ENCODE results near the gene SLAMF7. TPM values are rescaled to one million over a fixed set of nuclear protein-coding genes. Genes with fewer than 3 reads are reported as not detected.
A peak's percentile ranks its signal among the peaks of the same experiment; 100 is the strongest.

The SLAMF7 gene
- total RNA-seq, 2 experiments from 2014 or later, result 124 to 137 TPM

DNA sequence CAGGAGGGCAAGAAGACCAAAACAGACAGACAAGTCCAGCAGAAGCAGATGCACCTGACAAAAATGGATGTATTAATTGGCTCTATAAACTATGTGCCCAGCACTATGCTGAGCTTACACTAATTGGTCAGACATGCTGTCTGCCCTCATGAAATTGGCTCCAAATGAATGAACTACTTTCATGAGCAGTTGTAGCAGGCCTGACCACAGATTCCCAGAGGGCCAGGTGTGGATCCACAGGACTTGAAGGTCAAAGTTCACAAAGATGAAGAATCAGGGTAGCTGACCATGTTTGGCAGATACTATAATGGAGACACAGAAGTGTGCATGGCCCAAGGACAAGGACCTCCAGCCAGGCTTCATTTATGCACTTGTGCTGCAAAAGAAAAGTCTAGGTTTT, 14.5 kb downstream of the SLAMF7 start:
- H3K9me3 Mint-ChIP-seq, result peaks cover 15% of the 10 kb centered on the region
- no peaks in the 10 kb centered on the region for H3K27me3 Mint-ChIP-seq
- DNase-seq (no peak), ATAC-seq (ENCODE audit: low read depth) (no peak)
- peaks cover 65% of the 10 kb centered on the region for H3K4me1 Mint-ChIP-seq
- peaks cover 62% of the 10 kb centered on the region for H3K36me3 Mint-ChIP-seq
- H3K4me3 Mint-ChIP-seq, result no peak overlapping the region
- no peak overlapping the region for H3K27ac Mint-ChIP-seq
- POLR2A ChIA-PET, result no interaction called here

DNA sequence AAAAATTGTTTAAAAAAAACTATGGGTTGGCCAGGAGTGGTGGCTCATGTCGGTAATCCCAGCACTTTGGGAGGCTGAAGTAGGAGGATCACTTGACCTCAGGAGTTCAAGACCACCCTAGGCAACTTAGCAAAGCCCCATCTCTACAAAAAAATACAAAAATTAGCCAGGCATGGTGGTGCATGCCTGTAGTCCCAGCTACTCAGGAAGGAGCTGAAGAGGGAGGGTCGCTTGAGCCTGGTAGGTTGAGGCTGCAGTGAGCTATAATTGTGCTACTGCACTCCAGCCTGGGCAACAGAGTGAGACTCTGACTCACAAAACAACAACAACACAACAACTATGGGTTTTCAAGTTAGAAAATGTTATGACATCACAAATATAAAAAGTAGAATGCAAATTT, 16.4 kb downstream of the SLAMF7 start:
- Mint-ChIP-seq H3K9me3 (peaks cover 18% of the 10 kb centered on the region), H3K36me3 (peaks cover 52% of the 10 kb centered on the region), H3K27me3 (no peaks in the 10 kb centered on the region), H3K4me3 (peak overlapping the region; percentile 60), H3K27ac (peak overlapping the region; percentile 95), H3K4me1 (peaks cover 53% of the 10 kb centered on the region)
- POLR2A ChIA-PET, result interaction anchor here (1.1 to 2.7 kb wide), 7 partner anchors 9 to 49 kb away, joined by 3 to 24 read pairs (median 5); partner anchors contain the start of gene SLAMF7
- DNase-seq (no peak), ATAC-seq (ENCODE audit: low read depth) (no peak)

DNA sequence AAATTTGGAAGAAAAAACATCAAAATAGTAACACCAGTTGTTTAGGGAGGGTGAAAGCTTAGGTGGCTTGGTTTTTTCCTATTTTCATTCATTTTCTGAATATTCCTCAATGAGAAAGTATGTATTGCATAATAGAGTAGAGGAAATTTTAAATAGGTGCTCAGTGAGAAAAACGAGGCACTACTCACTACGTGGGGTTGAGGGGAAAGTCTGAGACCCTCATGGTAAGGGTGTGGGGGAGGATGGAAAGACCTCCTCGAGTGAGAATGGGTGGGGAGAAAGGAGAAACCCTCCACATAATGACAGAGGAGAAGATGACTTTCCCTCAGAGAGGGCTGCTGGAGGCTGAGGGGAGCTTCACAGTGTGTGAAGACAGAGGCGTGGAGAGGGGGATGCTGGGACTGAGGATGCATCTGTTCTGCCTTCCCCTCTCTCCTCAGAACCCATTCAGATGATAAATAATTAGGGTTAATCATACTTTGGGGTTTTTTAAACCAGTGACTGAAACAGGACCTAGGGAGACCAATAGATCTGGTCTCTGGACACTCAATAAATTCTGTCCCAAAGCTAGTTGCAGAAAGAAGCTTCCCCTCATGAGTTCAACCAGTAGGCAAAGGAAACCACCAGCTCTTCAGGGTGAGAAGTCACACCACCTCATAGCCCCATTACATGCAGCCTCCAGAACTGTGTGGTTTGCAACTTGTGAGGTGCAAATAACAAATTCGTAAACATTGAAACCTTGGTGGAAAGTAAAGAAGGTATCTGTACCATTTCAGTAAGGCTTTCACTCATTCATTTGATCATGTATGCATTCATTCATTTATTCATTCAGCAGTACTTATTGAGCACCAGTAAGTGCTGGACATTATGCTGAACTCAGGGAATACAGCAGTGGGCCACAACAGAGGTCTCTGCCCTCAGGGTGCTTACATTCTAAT, 17.1 kb downstream of the SLAMF7 start:
- Mint-ChIP-seq H3K9me3 (peaks cover 16% of the 10 kb centered on the region), H3K27ac (peak overlapping the region; percentile 95), H3K36me3 (peaks cover 47% of the 10 kb centered on the region), H3K4me3 (peak overlapping the region; percentile 60), H3K27me3 (no peaks in the 10 kb centered on the region), H3K4me1 (peaks cover 47% of the 10 kb centered on the region)
- POLR2A ChIA-PET, result interaction anchor here (0.6 to 2.7 kb wide), 11 partner anchors 8 to 80 kb away, joined by 3 to 24 read pairs (median 4); partner anchors contain the start of genes CD48 and SLAMF7
- peak; percentile 82 for ATAC-seq (ENCODE audit: low read depth)
- no peak for DNase-seq

DNA sequence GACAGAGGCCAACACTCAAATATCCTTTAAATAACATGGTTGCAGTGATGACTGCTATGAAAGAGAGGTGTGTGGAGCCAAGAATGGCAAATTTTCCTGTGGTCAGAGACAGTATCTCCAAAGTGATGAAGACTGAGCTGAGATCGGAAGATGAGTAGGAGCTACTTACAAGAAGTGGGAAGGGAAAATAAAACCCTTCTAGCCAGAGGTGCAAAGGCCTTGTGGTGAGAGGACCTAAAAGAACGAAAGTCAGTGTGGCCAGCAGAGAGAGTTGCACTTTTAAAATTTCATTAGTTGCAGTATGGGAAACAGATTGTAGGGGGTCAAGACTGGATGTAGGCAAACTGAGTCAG, 17.8 kb downstream of the SLAMF7 start:
- POLR2A ChIA-PET, result interaction anchor here (0.6 to 2.7 kb wide), 9 partner anchors 9 to 81 kb away, joined by 3 to 24 read pairs (median 5); partner anchors contain the start of gene SLAMF7
- ATAC-seq (ENCODE audit: low read depth) (no peak), DNase-seq (no peak)
- Mint-ChIP-seq H3K27me3 (no peaks in the 10 kb centered on the region), H3K4me3 (peak overlapping the region; percentile 60), H3K27ac (peak overlapping the region; percentile 95), H3K36me3 (peaks cover 44% of the 10 kb centered on the region), H3K4me1 (peaks cover 44% of the 10 kb centered on the region), H3K9me3 (peaks cover 19% of the 10 kb centered on the region)

DNA sequence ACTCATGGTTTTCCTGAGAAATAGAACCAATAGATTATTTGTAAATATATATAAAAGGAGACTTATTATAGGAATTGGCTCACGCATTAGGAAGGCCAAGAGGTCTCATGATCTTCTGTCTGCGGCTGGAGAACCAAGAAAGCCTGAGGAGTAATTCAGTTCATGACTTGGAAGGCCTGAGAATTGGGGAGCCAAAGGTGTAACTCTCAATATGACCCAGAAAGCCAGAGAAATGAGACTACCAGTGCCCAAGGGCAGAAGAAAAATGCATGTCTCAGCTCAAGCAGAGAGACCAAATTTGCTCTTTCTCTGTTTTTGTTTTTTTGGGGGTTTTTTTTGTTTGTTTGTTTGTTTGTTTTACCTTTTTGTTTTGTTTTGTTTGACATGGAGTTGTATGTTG, 19.5 kb downstream of the SLAMF7 start:
- no peak for ATAC-seq (ENCODE audit: low read depth)
- no peak for DNase-seq
- Mint-ChIP-seq H3K27me3 (no peaks in the 10 kb centered on the region), H3K9me3 (peaks cover 19% of the 10 kb centered on the region), H3K27ac (no peak overlapping the region), H3K4me3 (no peak overlapping the region), H3K36me3 (peaks cover 32% of the 10 kb centered on the region), H3K4me1 (peaks cover 35% of the 10 kb centered on the region)
- POLR2A ChIA-PET, result interaction anchor here (0.6 kb wide), 1 partner anchor 12 kb away, joined by 3 read pairs; no protein-coding TSS in a partner anchor

DNA sequence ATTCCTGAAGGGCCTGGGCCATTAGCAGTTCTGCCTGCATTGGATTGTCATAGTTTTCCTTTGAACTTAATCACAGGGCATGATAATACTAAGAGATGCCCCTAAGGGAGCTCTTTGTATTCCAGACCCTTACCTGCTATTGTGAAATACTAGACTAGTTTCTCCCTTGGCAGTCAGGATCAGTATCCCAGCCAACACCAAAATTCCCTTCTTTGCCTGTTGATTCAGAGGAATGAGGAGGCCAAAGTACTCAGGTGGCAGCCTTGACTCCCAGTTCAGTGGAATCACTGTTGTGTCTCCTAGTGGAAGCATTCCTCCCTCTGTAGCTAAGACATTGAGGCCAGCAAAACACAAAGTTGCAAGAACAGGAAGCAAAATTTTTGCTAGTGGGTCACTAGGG, 20.7 kb downstream of the SLAMF7 start:
- ATAC-seq (ENCODE audit: low read depth) (no peak), DNase-seq (no peak)
- no peak overlapping the region for H3K27ac Mint-ChIP-seq
- POLR2A ChIA-PET, result no interaction called here
- no peak overlapping the region for H3K4me3 Mint-ChIP-seq
- H3K36me3 Mint-ChIP-seq, result peaks cover 21% of the 10 kb centered on the region
- H3K9me3 Mint-ChIP-seq, result peaks cover 19% of the 10 kb centered on the region
- H3K27me3 Mint-ChIP-seq, result no peaks in the 10 kb centered on the region
- H3K4me1 Mint-ChIP-seq, result peaks cover 31% of the 10 kb centered on the region

DNA sequence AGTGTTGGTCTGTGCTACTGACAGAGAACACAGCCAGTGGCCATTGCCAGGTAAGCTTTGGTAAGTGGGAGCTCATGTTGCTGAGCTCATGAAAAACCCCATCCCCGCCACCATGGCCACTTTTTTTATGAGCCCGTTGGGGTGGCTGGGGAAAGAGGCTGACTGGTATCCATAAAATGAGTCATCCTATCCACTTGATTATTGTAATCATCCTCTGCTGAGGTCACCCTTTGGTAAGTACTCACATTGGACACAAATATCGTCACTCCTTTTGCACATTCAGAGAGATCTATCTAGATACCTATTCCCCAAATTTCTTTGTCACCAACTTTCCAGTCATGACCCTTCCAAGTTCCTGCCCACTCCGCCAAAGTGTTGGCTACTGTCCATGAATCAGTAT, 22.0 kb downstream of the SLAMF7 start:
- Mint-ChIP-seq H3K36me3 (peaks cover 20% of the 10 kb centered on the region), H3K4me1 (peaks cover 24% of the 10 kb centered on the region), H3K9me3 (peaks cover 19% of the 10 kb centered on the region), H3K27ac (no peak overlapping the region), H3K27me3 (no peaks in the 10 kb centered on the region), H3K4me3 (no peak overlapping the region)
- no peak for ATAC-seq (ENCODE audit: low read depth)
- POLR2A ChIA-PET, result no interaction called here
- DNase-seq, result no peak

DNA sequence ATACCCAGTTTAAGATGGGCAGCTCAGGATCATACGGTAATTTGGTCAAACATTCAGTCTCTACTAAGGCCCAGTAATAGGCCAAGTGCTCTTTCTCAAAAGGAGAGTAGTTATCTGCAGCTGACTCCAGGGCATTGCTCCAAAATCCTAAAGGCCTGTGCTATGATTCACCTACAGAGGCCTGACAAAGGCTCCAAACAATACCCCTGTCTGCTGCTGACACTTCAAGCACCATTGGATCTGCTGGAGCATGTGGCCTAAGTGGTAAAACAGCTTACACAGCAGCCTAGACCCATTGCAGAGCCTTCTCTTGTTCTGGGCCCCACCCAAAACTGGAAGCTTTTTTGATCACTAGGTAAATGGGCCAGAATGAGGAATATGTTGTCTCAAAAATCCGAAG, 22.8 kb downstream of the SLAMF7 start:
- no peak overlapping the region for H3K4me3 Mint-ChIP-seq
- H3K27ac Mint-ChIP-seq, result peak overlapping the region; percentile 31
- peaks cover 14% of the 10 kb centered on the region for H3K9me3 Mint-ChIP-seq
- peaks cover 18% of the 10 kb centered on the region for H3K36me3 Mint-ChIP-seq
- H3K27me3 Mint-ChIP-seq, result no peaks in the 10 kb centered on the region
- POLR2A ChIA-PET, result no interaction called here
- H3K4me1 Mint-ChIP-seq, result peaks cover 21% of the 10 kb centered on the region
- DNase-seq (no peak), ATAC-seq (ENCODE audit: low read depth) (no peak)

DNA sequence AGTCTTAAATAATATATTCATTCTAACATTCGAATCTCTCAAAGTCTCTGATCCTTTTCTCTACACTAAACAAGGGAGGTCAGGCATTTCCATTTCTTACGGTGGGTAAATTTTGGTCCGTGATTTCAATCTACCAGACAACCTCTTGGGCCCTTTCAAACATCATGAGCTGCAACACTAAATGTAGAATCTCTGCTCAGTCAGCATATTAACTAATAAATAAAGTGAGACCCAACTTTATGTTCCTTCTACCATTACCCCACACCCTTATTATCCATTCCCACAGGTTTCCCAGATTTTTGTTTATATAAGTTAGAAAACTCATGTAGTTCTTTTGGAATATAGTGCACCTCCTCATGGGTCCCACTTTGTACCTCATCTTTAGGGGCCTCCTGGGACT, 24.9 kb downstream of the SLAMF7 start:
- DNase-seq (no peak), ATAC-seq (ENCODE audit: low read depth) (no peak)
- Mint-ChIP-seq H3K27me3 (no peaks in the 10 kb centered on the region), H3K4me3 (no peak overlapping the region), H3K27ac (no peak overlapping the region), H3K9me3 (peaks cover 7% of the 10 kb centered on the region), H3K4me1 (peaks cover 27% of the 10 kb centered on the region), H3K36me3 (peaks cover 12% of the 10 kb centered on the region)
- POLR2A ChIA-PET, result interaction anchor here (1.2 kb wide), 1 partner anchor 8 kb away, joined by 3 read pairs; no protein-coding TSS in a partner anchor

DNA sequence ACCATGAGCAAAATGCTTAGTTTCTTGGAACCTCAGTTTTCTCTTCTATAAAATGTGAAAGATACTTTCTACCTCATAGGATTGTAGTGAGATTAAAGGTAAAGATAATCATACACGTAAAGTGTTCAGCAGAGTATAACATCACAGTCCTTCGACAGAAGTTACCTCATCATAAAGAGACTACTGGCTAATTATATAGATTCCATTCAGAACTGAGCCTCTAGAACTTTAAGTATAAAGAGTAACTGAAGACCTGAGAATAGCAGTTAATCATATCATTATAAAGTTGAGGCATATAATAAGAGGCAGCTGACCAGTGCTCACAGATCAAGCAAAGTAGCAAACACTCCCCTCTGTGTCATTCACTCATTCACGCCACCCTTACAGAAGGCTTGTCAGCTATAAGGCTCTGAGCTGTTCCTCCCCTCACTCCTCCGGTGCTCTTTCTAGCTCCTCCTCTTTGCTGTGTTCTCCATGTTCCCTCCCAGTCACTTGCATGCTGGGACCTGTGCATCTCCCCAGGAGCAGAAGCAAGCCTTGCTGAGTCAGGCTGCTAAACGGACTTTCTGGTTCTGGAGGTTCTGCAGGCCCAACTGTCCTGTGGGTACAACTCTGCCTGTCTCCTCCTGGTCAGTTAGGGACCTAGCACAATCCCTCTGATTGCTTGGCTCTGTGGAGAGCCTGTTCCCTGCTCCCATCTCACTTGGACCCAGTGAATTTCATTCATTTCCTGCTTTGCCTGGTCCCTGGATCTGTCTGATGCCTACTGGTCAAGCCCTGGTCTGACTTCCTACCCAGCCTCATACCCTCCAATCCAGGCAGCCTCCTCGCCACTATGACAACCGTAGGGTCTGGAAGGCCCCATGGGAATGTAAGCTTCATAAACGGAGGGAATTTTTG, 28.6 kb downstream of the SLAMF7 start:
- Mint-ChIP-seq H3K36me3 (peaks cover 5% of the 10 kb centered on the region), H3K27ac (peak overlapping the region; percentile 97), H3K4me3 (peak overlapping the region; percentile 83), H3K9me3 (peaks cover 2% of the 10 kb centered on the region), H3K4me1 (peaks cover 38% of the 10 kb centered on the region), H3K27me3 (no peaks in the 10 kb centered on the region)
- POLR2A ChIA-PET, result interaction anchor here (0.6 to 5.4 kb wide), 18 partner anchors 12 to 448 kb away, joined by 3 to 39 read pairs (median 4); partner anchors contain the start of genes CD48 and SLAMF7
- DNase-seq (peak; percentile 51), ATAC-seq (ENCODE audit: low read depth) (peak; percentile 52)

DNA sequence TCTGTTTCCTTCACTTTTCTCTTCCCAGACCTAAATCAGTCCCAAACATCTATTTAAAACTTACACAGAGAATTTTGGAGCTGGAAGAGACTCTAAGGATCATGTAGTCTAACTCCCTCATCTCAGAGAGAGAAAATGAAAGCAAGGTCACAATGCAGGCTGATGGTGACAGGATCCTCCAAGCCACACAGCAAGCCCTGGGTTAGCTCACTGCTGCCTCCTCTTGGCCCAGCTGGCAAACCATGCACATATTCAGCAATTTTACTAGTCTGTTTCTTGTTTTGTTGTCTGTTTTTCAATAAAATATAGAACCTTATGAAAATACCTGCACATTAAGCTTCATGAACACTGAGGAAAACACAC, 29.2 kb downstream of the SLAMF7 start:
- peaks cover 38% of the 10 kb centered on the region for H3K4me1 Mint-ChIP-seq
- ATAC-seq (ENCODE audit: low read depth), result peak; percentile 92

DNA sequence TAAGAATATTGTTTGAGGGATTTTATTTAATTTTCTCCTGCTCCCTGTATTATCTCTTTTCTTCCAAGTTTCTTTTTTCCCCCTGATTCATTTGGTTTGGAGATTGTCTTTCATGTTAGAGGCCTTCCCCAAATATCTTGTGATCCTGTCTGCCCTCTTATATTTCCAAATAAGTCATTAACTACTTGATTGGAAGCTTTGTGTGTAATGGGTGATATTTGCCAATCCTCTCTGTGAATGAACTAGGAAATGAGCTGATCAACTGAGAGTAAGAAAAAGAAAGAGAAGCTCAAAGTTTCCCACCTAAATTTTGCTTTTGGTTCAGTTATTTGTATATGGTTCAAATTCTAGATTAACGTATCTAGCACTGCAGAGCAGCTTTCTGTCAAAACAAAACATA, 33.3 kb downstream of the SLAMF7 start:
- H3K4me1 Mint-ChIP-seq, result peaks cover 51% of the 10 kb centered on the region
- H3K27me3 Mint-ChIP-seq, result no peaks in the 10 kb centered on the region
- no peak for ATAC-seq (ENCODE audit: low read depth)
- peaks cover 2% of the 10 kb centered on the region for H3K36me3 Mint-ChIP-seq
- POLR2A ChIA-PET, result no interaction called here
- H3K4me3 Mint-ChIP-seq, result no peak overlapping the region
- no peak overlapping the region for H3K27ac Mint-ChIP-seq
- DNase-seq, result no peak
- no peaks in the 10 kb centered on the region for H3K9me3 Mint-ChIP-seq

More for the DNA sequence above, 29.2 kb downstream of the SLAMF7 start:
- Mint-ChIP-seq H3K4me3 (peak overlapping the region; percentile 83), H3K27me3 (no peaks in the 10 kb centered on the region), H3K9me3 (peaks cover 2% of the 10 kb centered on the region), H3K27ac (peak overlapping the region; percentile 97), H3K36me3 (peaks cover 5% of the 10 kb centered on the region)
- POLR2A ChIA-PET, result interaction anchor here (0.6 to 5.4 kb wide), 17 partner anchors 12 to 447 kb away, joined by 3 to 39 read pairs (median 4); partner anchors contain the start of gene SLAMF7
- DNase-seq, result peak; percentile 82

DNA sequence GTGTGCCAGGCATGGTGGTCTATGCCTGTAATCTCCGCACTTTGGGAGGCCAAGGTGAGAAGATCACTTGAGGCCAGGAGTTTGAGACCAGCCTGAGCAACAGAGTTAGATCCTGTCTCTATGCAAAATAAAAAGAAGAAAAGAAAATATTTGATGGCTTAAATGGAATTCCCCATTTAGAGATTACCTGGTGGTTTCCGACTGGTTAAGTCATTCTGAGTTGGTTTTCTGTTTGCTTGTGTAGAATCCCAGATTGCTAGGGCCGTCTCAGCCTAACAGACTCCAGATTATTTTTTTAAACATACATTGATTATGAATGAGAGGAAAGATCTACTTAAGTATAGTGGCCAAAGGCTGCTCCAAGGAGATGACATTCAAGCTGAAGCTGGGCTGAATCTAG, 34.0 kb downstream of the SLAMF7 start:
- peaks cover 48% of the 10 kb centered on the region for H3K4me1 Mint-ChIP-seq
- no peaks in the 10 kb centered on the region for H3K9me3 Mint-ChIP-seq
- peaks cover 2% of the 10 kb centered on the region for H3K36me3 Mint-ChIP-seq
- no peak for DNase-seq
- no peak for ATAC-seq (ENCODE audit: low read depth)
- no peaks in the 10 kb centered on the region for H3K27me3 Mint-ChIP-seq
- POLR2A ChIA-PET, result no interaction called here
- H3K4me3 Mint-ChIP-seq, result no peak overlapping the region
- no peak overlapping the region for H3K27ac Mint-ChIP-seq
